NCI-H1092 treated with DMSO at 0.1 percent for 48 hours (cell line): ENCODE measurements around the gene SEMA4A.

Experiments used
- DNase-seq: peaks from one replicate; lab custom pipeline; 2025; lab: John Stamatoyannopoulos, UW

The SEMA4A gene

DNA sequence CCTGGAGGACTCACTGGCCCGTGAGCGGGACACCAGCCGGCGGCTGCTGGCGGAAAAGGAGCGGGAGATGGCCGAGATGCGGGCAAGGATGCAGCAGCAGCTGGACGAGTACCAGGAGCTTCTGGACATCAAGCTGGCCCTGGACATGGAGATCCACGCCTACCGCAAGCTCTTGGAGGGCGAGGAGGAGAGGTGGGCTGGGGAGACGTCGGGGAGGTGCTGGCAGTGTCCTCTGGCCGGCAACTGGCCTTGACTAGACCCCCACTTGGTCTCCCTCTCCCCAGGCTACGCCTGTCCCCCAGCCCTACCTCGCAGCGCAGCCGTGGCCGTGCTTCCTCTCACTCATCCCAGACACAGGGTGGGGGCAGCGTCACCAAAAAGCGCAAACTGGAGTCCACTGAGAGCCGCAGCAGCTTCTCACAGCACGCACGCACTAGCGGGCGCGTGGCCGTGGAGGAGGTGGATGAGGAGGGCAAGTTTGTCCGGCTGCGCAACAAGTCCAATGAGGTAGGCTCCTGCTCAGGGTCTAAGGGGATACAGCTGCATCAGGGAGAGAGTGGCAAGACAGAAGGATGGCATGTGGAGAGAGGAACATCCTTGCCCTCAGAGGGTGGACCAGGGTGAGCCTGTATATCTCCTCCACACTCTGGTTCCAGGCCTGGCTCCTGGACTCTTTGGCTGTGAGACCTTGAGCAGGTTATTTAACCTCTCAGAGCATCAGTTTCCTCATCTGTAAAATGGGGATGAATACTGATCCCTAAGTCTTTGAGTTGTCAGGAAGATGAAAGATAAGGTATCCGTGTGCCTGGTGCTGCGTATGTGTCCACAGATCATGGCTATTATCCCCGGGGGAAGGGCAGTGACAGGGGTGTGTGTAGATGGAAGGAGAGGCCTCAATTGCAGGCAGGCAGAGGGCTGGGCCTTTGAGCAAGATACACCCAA lies 17.2 kb upstream of the SEMA4A start:
- no peak for DNase-seq

DNA sequence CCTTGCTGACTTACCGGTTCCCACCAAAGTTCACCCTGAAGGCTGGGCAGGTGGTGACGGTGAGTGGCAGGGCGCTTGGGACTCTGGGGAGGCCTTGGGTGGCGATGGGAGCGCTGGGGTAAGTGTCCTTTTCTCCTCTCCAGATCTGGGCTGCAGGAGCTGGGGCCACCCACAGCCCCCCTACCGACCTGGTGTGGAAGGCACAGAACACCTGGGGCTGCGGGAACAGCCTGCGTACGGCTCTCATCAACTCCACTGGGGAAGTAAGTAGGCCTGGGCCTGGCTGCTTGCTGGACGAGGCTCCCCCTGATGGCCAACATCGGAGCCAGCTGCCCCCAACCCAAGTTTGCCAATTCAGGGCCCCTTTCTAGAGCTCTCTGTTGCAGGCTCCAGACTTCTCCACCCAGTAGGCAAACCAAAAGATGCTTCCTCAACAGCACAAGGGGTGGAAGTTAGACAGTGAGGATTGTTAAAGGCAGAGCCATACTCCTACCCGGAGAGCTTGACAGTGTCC lies 16.4 kb upstream of the SEMA4A start:
- DNase-seq, result no peak

DNA sequence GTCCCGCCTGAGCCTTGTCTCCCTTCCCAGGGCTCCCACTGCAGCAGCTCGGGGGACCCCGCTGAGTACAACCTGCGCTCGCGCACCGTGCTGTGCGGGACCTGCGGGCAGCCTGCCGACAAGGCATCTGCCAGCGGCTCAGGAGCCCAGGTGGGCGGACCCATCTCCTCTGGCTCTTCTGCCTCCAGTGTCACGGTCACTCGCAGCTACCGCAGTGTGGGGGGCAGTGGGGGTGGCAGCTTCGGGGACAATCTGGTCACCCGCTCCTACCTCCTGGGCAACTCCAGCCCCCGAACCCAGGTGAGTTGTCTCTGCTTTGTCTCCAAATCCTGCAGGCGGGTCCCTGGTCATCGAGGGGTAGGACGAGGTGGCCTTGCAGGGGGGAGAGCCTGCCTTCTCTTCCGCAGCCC lies 14.9 kb upstream of the SEMA4A start:
- DNase-seq, result no peak

DNA sequence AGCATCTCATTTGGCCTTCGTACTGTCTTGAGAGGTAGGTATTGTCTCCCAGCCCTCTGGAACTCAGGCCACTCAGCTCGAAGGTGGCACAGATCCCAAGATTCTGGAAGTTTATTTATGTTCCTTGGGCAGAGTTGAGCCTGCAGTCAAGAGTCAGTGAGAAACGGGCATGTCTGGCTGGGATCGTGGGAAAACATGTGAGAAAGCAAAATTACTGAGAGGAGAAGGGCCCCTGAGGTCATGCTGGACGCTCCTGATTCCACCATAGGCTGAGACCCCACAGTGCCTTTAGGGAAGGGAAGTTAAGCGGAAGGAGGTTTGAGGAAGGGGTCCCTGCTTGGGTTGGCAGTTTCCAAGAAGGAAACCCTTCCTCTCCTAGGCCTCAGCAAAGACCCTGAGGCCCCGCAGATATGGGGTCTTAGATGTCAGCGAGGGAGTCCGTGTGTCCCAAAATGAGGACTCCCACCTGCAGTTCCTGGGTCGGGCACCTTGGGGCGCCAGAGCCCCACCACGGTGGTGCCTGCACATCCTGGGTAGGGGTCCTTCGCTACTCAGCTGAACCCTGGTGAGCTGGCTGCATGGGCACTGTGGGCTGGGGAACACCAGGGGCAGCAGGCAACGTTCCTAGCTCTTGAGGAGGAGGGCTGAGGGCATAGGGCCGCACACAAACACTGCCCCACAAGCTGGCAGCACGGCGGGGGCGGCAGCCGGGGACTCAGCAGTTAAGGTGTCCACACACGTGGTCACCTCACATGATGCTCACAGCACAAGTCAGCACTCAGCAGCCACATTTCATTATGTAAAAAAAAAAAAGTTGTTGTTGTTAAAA lies 12.3 kb upstream of the SEMA4A start:
- peak; percentile 13 for DNase-seq

DNA sequence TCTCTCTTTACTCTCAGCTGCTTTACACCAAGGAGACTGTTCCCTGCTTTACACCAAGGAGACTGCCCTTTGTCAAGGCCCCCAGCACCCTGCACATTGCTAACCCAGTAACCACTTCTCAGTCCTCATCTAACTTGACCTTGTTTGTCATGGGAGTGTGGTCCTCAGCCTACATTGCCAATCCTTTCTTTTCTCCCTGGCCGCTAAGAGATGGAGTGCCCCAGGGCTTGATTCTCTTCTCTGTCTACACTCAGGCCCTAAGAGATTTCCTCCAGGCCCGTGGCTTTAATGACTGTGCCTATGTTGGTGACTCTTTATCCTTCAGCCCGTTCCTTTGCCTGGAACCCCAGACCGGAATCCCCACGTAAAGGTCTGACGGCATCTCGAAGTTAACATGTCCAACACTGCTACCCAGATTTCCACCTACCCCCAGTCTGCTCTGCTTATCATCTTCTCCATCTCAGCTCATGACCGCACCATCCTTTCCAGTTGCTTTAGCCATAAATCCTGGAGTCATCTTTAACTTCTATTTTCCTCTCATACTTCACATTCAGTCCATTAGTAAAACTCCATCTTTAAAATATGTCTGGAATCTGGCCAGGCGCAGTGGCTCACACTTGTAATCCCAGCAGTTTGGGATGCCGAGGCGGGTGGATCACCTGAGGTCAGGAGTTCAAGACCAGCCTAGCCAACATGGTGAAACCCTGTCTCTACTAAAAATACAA lies 9.5 kb upstream of the SEMA4A start:
- no peak for DNase-seq

DNA sequence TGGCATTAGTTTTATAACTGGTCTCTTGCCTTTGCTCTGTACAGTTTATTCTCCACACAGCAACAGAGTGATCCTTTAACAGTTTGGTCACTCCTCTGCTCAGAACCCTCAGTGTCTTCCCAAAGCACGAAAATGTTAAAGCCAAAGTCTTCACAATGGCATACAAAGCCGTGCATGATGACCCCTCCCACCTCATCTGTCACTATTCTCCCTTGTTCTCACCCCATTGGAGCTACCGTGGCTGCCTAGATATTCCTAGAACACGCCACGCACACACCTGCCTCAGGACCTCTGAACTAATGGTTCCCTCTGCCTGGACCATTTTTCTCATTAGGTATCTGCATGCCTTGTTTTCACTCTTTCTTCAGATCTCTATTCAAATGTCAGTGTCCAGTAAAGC lies 8.6 kb upstream of the SEMA4A start:
- DNase-seq, result no peak

DNA sequence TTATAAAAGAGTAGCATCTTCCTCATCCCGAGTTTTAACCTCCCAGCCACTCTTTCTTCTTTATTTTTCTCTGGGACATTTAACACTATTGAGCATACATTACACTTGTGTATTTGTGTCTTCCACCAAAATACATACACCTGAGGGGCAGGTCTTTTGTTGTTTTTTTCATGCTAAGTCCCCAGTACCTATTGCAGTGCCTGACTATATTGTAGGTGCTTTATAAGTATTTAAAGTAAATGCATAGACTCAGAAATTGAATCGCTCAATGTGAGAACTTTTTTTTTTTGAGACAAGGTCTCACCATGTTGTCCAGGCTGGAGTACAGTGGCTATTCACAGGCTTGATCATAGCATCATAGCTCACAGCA lies 7.8 kb upstream of the SEMA4A start:
- no peak for DNase-seq

DNA sequence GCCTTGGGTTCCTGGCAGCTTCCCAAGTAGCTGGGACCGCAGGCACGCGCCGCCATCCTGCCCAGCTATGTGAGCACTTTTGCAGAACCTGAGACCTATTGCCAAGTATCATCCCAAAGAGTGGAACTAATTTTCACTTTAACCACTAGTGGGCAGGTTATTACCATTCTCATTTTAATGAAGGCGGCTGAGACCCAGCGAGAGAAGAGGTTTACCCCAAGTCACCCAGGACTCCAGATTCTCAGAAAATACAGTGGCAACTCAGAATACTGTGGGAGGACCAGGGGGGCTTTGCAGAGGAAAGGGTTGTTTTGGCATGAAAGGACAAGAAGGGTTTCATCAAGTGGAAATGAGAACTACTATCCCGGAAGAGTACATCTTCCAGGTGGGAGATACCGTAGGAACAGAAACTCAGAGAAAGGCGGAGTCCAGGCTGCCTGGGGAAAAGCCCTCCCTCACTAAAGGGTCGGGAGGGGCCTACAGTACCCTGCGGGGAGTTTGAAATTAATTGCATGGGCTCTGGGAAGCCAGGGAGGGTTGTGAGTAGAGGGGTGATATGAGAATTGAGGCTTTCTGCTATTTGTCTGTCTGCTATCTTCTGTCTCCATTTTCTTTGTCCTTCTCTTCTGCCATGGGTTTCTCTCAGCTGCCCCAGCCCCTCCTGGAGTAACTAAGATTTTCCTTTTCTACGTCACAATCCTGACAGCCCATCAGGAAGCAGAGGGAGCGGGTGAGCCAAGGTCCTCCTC lies 7.2 kb upstream of the SEMA4A start:
- DNase-seq, result peak; percentile 86

DNA sequence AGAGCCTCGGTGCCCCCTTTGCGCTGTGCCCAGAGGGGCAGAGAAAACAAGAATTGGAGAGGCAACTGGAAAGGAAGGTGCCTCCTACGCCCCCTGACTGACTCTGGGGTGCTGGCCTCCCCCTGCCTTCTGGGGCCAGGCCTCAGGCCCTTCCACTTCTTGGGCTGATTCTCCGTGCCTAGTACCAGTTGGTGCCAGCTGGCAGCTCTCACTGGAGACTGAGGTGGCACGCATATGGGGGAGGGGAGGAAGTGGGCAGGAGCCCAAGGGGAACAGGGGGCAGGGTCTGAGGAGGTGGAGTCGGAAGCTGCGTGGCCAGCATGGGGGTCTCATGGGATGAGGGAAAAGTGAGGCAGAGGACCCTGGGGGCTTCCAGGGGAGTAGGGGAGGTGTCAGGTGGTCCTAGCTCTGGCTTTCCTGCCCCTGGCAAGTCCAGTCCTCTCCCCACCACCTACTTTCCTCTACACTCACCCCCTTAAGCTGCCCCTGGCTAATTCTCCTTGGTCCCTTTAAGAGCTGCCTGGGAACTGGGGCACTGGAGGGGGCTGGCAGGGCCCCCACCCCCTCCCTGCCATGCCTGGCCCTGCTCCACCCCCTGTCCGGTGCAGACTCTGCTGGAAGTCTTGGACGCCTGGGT lies 6.5 kb upstream of the SEMA4A start:
- DNase-seq, result peak; percentile 60

DNA sequence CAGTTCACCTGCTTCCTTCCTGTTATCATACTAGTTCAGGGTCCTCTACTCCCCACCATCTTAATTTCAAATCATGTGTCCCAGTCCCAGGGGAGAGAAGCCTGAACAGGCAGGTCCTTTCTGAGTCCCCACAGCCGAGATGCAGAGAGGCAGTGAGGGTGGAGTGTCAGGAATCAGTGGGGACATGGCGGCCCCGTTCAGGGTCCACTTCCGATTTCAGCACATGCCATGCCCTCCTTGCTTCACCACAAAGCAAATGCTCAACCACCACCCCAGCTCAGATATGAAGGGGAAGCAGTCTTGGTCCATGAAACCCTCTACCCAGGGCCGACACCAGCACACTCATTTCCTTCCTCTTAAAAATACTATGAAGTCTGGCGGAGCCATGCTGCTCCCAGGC lies 5.2 kb upstream of the SEMA4A start:
- DNase-seq, result no peak

DNA sequence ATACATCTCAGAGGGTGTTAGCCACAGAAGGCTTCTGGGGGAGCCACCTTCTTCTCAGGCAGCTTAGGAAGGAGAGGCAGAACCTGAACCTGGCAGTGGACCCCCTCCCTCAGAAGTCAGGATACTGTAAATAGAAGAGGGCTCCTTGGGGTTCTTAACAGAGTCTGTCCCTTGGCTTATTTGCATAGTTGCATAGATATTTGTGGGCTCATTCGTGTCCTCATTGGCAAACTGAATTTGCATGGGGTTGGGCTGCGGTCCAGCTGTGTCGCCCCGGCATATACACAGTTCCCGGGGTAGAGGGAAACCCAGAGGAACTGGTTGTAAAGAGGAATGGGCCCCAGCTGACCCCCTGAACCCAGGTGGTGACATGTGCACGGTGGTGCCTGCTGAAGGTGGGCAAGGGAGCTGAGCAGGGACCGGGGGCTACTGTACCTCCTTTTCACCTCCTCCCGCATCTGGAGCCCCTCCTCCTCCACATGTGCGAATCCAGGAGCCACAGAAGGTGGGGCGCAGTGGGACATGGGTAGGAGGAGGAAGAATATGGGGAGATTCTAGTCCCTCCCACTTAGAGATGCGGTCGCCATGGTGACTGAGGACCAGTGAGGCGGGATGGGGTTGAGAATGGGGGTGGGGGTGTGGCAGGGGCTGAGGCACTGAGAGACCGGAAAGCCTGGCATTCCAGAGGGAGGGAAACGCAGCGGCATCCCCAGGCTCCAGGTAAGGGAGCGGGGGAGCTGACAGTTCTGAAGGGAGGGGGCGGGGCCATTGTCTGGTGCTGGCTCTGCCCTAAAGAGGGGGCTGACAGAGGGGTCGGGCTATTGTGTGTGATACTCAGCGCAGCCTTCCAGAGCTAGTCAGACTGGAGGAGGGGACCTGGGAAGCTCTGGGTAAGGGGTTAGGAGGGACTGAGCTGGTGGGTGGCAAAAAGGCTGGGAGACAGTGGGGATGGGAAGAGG lies 3.7 kb upstream of the SEMA4A start:
- no peak for DNase-seq

DNA sequence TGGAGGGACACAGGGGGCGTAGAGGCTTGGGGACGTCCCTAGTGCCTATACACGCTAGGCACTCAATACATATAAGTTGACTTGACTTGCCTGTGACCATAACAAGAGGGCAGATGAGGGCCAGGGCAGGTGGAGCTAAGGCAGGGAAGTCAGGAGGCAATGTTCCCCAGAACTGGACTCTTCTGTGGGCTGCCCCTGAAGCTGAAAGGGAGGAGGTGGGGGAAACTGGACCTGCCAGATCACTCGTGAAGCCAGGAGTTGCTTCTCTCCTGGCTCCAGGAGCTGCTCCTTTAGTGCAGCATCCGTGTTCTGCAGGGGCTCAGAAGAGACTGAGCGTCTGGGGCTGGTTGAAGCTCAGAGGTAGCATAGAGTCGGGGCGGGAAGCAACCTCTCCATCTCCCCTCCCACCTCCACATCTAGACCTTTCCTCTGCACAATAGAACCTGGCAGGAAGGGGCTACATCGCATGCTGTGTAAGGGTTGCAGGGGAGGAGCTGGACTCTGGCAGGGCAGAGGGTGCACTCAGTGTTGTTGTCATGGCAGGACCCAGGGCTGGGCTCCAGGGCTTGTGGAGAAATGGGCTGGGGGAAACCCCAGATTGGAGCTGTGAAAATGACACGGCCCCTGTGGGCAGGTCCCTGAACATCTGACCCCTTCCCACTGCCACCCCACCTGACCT lies 2.9 kb upstream of the SEMA4A start:
- DNase-seq, result no peak

DNA sequence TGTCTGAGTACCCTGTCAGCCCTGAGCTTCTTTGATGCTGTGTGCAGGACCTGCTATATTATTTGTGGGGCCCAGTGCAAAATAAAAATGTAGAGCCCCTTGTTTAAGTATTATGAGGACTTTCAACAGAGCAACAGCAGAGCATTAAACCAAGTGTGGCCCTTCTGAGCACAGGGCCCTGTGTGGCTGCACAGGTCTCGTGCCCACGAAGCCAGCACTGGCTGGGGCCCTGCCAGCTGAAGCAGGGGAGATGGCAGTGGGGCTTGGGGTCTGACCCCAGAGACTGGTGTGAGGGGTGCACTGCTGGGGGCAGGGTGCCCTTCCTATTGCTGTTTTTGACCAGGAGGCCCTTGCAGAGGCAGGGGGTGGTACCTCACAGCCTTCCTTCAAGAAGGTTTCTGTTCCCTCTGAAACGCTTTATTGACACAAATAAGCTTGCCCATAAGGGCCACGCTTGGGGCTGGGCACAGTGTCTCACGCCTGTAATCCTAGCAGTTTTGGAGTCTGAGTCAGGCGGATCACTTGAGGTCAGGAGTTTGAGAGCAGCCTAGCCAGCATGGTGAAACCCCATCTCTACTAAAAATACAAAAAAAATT lies 2.2 kb upstream of the SEMA4A start:
- no peak for DNase-seq

DNA sequence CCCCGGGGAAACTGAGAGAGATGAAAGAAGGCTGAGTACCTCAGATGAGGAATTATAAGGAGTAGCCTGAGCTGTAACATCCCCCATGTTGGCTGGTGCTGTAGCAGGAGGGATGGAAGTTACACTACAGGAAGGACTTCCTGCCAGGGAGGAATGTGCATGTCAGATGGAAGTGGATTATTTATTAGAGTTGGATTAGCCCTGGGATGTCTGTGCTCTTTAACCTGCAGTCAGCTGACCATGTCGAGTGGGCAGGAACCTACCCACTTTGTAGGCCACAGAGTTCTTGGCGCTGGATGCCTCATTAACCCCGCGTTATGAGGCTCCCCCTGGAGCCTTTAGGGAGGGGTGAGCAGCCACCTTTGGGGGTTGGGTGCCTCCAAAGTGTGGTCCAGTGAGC lies 757 bp upstream of the SEMA4A start:
- DNase-seq, result no peak

DNA sequence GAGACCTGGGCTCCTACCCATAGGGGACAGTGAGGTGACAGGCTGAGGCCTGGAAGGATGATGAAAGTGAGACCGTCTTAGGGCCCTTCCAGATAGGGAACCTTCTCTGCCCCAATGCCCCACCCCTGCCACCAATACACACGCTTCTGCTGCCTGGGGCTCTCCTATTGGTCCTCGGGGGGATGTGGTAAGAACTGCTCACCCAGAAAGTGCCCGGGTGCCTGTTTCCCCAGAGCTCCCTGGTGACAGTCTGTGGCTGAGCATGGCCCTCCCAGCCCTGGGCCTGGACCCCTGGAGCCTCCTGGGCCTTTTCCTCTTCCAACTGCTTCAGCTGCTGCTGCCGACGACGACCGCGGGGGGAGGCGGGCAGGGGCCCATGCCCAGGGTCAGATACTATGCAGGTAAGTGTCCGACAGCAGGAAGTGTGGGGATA lies 948 bp downstream of the SEMA4A start:
- no peak for DNase-seq

DNA sequence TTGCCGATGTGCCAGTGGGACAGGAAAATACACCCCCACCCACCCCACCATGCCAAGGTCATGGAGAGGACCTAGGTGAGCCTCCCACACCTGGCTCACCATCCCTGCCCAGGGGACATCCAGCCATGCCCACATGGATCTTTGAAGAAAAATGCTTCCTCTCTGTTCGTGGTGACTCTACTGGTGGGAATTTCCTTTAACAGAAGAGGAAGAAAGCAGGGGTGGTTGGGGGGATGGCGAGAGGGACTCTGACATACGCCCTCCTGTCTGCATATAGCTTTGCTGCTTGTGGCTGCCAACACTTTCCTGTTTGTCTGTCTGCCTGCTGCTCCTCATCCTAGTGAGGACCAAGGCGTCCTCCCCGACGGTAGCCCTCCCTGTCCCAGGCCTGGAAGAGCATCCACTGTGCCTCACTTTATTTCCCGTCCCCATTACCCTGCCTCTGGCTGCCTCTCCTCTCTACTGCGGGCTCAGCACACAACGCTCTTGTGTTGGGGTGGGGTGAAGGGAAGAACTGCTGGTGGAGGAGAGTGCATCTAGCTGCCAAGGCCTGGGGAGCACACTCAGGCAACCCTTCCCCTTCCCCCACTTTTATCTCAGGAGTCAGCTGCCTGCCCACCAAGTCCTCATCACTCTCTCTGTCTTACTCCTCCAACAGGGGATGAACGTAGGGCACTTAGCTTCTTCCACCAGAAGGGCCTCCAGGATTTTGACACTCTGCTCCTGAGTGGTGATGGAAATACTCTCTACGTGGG lies 2.5 kb downstream of the SEMA4A start:
- no peak for DNase-seq

DNA sequence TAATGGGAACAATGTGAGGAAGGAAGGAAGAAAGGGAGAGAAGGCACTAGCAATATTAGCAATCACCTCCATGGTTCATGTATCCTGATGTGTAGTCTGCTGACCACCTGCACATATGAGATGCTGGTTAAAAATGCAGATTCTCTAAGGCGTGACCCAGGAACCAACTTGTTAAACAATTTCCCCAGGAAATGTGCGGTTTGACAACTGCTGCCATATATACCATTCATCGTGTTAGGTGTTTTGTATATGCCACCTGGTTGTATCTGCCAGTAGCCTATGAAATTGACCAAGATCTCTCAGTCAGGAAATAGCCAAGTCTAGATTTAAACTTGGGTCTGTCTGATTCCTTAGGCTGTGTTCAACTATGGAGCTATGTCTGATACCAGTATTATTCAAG lies 4.1 kb downstream of the SEMA4A start:
- no peak for DNase-seq

DNA sequence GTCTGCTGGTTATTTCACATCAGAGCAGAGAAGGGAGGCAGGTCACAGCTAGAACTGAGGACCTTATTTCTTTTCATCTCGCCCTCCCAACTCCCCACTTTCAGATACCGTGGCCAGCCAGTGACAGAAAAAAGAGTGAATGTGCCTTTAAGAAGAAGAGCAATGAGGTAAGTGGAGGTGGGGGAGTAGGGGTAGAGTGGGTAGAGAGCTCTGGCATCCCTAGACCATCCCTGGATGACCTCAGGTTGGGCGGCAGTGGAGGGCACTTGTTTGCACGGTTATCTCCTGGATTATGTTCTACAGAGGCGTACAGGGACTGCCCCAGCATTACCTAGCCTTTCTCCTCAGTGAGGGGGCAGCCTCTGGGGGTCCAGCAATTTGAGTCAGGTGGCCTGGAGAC lies 4.6 kb downstream of the SEMA4A start:
- DNase-seq, result no peak
